Activated T-helper 9 cell treated with anti-CD3 and anti-CD28 coated beads, Interleukin-2, amount 50 U/mL, for 16 hours (primary cell): ENCODE results near the gene SEPTIN5.

Experiments
- DNase-seq: peaks from one replicate; pipeline ENCODE4 v3.0.0-alpha.2; 2020; ENCODE audit warnings: low read depth

SEPTIN5 gene

DNA sequence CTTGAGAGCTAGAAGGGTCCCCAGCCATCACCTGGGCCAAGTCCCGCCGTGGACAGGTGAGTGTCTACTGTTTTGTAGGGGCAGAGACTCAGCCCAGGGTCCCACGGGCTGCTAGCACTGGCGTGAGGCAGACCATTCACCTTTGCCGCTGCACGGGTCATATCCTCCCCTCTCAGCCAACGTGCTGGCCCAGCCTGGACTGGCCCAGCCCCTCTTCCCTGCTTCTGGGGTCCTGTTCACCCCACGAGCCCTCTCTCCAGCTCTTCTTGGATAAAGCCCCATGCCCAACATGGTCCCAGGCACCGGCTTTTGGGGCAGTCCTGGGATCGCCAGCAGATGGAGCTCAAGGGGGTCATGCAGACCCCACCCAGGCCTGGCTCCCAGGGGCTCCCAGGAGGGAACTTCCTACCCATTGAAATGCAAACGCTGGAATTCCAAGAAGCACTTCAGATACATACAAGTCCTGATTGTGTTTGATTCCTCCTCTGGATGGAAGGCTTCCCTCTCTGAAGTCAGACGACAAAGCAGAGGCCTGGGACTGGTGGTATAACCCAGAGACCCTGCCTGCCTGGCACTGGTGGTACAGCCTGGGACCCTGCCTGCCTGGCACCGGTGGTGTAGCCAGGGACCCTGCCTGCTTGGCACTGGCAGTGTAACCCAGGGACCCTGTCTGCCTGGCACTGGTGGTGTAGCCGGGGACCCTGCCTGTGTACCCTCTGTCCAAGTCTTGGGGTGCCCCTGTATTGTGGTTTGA lies 8.9 kb upstream of the SEPTIN5 start:
- no peak for DNase-seq

GRCh38 chr22:19706661-19707151 lies 7.6 kb upstream of the SEPTIN5 start:
- no peak for DNase-seq

GRCh38 chr22:19707347-19708290 lies 6.7 kb upstream of the SEPTIN5 start:
- no peak for DNase-seq

- DNase-seq = no peak
Observed at GRCh38 chr22:19708321-19709011, 5.8 kb upstream of the SEPTIN5 start.

GRCh38 chr22:19709063-19709769 lies 5.1 kb upstream of the SEPTIN5 start:
- no peak for DNase-seq

DNA sequence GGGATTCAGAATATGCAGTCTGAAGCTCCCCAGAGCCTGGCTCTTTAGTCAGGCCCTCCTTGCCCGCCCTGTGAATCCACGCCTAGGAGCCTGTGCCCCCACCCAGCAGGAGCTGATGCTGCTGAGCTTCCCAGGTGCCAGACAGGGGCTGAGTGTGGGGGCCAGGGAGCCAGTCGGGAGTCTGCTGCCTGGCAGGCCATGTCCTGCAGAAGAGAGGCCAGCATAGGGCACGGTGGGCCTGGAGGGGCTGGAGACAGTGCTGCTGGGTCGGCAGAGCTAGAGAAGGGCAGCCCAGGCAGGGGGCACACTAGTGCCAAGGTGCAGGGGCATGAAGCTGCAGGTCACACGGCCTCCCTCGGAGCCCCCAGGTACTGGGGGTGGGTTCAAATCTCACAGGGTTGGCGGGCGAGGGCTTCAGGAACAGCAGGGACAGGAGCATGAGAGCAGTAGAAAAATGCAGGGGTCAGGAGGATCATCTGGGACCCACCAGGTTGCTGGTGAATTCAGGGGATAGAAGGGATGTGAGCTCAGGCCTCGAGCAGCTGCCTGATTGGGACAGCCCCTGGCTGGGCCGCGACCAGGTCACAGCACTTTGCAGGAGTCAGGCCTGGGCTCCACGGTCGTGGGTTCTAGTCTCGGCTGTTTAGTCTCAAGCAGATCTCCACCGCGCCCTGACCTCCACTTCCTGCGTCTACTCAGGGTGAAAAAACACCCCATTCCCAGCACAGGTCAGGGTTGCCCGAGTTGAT lies 4.1 kb upstream of the SEPTIN5 start:
- no peak for DNase-seq

DNA sequence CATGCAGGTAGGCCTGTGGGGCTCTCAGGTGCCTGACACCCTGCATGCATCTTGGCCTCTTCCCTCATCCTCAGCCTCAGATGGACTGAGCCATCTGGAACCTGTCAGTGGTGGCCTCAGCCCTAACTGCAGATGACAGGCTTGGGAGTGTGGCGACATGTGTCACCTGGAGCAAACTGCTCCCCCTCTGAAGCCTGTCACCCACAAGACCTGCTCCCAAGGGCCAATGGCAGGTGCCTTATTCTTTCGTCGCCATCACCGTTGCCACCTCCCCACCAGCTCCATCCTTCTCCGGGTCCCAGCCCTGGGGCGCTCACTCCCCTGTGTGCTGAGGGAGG lies 3.6 kb upstream of the SEPTIN5 start:
- no peak for DNase-seq

GRCh38 chr22:19713245-19713644 lies 1.1 kb upstream of the SEPTIN5 start:
- DNase-seq = no peak

DNA sequence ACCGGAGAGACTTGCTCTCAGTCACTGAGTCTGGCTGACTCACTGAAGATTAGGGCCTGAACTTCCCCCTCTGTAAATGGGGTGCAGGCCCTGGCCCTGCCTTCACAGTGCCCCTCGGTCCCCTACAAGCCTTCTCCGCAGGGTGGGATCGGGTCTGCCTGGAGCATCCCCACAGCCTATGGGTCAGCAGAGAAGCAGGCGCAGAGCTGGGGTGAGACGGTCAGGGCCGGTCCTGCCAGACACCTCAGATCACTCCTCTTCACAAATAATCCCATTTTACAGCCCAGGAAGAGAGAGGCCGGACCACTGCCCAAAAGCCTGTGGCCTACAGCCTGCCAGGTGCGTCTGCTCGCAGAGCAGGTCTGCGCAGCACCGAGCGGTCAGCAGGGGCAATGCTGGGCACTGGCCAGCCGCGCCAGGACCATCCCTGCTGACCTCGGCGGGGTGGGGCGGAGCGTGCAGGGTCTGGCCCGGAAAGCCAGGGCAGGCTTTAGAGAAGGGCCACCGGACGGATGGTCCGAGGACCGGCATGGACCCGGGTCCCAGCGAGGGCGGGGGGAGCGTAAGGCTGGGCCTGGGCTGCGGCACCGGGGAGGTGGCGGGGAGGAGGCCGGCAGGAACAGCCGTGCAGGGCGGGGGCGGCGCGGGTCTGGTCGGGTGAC lies 522 bp upstream of the SEPTIN5 start:
- DNase-seq = no peak

GRCh38 chr22:19715188-19715930 lies 1.1 kb downstream of the SEPTIN5 start:
- no peak for DNase-seq

GRCh38 chr22:19716041-19716828 lies 1.9 kb downstream of the SEPTIN5 start:
- DNase-seq = no peak

DNA sequence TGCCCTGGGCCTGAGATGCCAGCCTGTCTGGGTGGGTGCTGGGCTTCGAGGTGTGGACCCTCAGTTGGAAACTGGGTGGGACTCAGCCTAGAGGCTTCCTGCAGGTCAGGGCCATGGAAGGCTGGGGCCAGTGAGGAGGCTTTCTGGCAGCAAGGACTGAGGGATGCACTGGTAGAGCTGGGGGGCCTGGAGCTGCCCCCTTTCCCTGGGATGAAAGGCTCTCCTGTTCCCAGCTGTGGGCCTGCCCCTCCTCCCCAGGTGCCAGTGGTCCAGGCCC lies 2.5 kb downstream of the SEPTIN5 start:
- no peak for DNase-seq

- no peak for DNase-seq
Observed at GRCh38 chr22:19717181-19717580, 2.9 kb downstream of the SEPTIN5 start.

GRCh38 chr22:19717691-19718455 lies 3.6 kb downstream of the SEPTIN5 start:
- peak; percentile 72 for DNase-seq

- DNase-seq = no peak
Observed at GRCh38 chr22:19718456-19719049, 4.2 kb downstream of the SEPTIN5 start.

DNA sequence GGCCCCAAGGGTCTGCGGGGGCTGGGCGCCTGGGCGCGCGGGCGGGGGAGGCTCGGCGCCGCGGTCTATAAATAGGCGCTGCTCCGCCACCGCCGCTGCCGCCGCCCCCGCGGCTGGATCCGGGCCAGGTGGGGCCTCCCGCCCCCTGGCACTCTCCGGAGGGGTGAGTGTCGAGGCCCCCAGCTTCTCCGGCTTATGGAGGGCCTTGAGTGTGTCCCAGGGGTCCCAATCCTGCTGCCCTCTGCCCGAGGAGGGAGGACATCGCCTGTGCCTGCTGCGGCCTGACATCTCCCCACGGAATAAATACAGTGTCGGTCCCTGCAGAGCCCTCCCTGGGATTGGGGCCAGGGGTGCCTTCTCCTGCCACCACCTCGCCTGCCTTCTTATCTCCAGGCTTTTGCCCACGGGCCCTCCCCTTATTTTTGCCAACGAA lies 4.8 kb downstream of the SEPTIN5 start:
- no peak for DNase-seq

DNA sequence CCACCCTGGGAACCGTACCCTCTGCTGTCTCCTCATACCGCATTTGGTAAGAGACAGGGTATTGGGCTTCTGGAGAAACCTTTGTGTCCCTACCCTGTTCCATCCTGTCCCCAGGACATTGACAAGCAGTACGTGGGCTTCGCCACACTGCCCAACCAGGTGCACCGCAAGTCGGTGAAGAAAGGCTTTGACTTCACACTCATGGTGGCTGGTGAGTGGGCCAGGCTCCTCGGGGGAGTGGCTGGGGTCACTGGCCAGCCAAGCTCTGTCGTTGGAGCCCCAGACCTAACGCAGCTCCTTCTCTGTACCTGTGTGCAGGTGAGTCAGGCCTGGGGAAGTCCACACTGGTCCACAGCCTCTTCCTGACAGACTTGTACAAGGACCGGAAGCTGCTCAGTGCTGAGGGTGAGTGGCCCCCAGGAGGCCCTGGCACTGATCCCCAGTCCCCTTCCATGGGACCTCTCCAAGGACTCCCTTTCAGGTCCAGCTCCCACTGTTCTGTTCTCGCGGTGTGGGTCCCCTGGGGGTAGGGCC lies 5.3 kb downstream of the SEPTIN5 start:
- DNase-seq = no peak
